ENCODE data around the gene SLC25A28. TPM values are rescaled to one million over a fixed set of nuclear protein-coding genes. Genes with fewer than 3 reads are reported as not detected.

The SLC25A28 gene
- total RNA-seq, 1 donor from 2014 or later, result 40.2 TPM

- Mint-ChIP-seq H3K4me1 (no peaks in the 10 kb centered on the region), H3K4me3 (no peak overlapping the region), H3K27me3 (ENCODE audit: low read depth) (peaks cover 37% of the 10 kb centered on the region), H3K9me3 (peaks cover 2% of the 10 kb centered on the region), H3K27ac (ENCODE audit: unreplicated experiment) (no peak overlapping the region), H3K36me3 (ENCODE audit: low read depth) (peaks cover 12% of the 10 kb centered on the region)
- DNase-seq (ENCODE audit: low read depth, low spot score), result no peak
- no peak for TF ChIP-seq CTCF (conservative IDR thresholded peaks at IDR 0.05)
Observed at GRCh38 chr10:99652800-99653390, 32.7 kb upstream of the SLC25A28 start.

- Mint-ChIP-seq H3K36me3 (ENCODE audit: low read depth) (peaks cover 23% of the 10 kb centered on the region), H3K9me3 (peaks cover 10% of the 10 kb centered on the region), H3K27ac (ENCODE audit: unreplicated experiment) (no peak overlapping the region), H3K4me3 (no peak overlapping the region), H3K4me1 (no peaks in the 10 kb centered on the region), H3K27me3 (ENCODE audit: low read depth) (peaks cover 27% of the 10 kb centered on the region)
- no peak for DNase-seq (ENCODE audit: low read depth, low spot score)
- no peak for TF ChIP-seq CTCF (conservative IDR thresholded peaks at IDR 0.05)
Observed at GRCh38 chr10:99648717-99649116, 28.5 kb upstream of the SLC25A28 start.

- no peak overlapping the region for H3K4me3 Mint-ChIP-seq
- H3K9me3 Mint-ChIP-seq, result peaks cover 10% of the 10 kb centered on the region
- H3K36me3 Mint-ChIP-seq (ENCODE audit: low read depth), result peaks cover 21% of the 10 kb centered on the region
- H3K27ac Mint-ChIP-seq (ENCODE audit: unreplicated experiment), result no peak overlapping the region
- DNase-seq (ENCODE audit: low read depth, low spot score), result no peak
- TF ChIP-seq CTCF (conservative IDR thresholded peaks at IDR 0.05), result no peak
- H3K4me1 Mint-ChIP-seq, result no peaks in the 10 kb centered on the region
- H3K27me3 Mint-ChIP-seq (ENCODE audit: low read depth), result peaks cover 27% of the 10 kb centered on the region
Observed at GRCh38 chr10:99647601-99648151, 27.4 kb upstream of the SLC25A28 start.

GRCh38 chr10:99633832-99634231 lies 13.6 kb upstream of the SLC25A28 start:
- Mint-ChIP-seq H3K27ac (ENCODE audit: unreplicated experiment) (no peak overlapping the region), H3K4me1 (peaks cover 7% of the 10 kb centered on the region), H3K4me3 (no peak overlapping the region), H3K9me3 (peaks cover 2% of the 10 kb centered on the region), H3K27me3 (ENCODE audit: low read depth) (peaks cover 51% of the 10 kb centered on the region), H3K36me3 (ENCODE audit: low read depth) (no peaks in the 10 kb centered on the region)
- no peak for TF ChIP-seq CTCF (conservative IDR thresholded peaks at IDR 0.05)
- DNase-seq (ENCODE audit: low read depth, low spot score), result no peak

GRCh38 chr10:99631496-99631895 lies 11.3 kb upstream of the SLC25A28 start:
- peaks cover 7% of the 10 kb centered on the region for H3K4me1 Mint-ChIP-seq
- no peak for TF ChIP-seq CTCF (conservative IDR thresholded peaks at IDR 0.05)
- H3K4me3 Mint-ChIP-seq, result no peak overlapping the region
- H3K27me3 Mint-ChIP-seq (ENCODE audit: low read depth), result peaks cover 28% of the 10 kb centered on the region
- H3K27ac Mint-ChIP-seq (ENCODE audit: unreplicated experiment), result no peak overlapping the region
- H3K9me3 Mint-ChIP-seq, result no peaks in the 10 kb centered on the region
- H3K36me3 Mint-ChIP-seq (ENCODE audit: low read depth), result no peaks in the 10 kb centered on the region
- DNase-seq (ENCODE audit: low read depth, low spot score), result no peak
